CD4-positive, alpha-beta T cell treated with Interferon alpha-2 for 1 hour (primary cell): ENCODE measurements around the gene MPHOSPH9.
"Not testable (repeated sequence)": the region's sequence is repeated elsewhere in the genome, so short reads cannot be mapped to it uniquely, and the experiment has no call there.

Experiments used
- DNase-seq, 2 donors: peaks; one replicate each; pipeline ENCODE4 v3.0.0-alpha.2; 2020 to 2022

The MPHOSPH9 gene

DNA sequence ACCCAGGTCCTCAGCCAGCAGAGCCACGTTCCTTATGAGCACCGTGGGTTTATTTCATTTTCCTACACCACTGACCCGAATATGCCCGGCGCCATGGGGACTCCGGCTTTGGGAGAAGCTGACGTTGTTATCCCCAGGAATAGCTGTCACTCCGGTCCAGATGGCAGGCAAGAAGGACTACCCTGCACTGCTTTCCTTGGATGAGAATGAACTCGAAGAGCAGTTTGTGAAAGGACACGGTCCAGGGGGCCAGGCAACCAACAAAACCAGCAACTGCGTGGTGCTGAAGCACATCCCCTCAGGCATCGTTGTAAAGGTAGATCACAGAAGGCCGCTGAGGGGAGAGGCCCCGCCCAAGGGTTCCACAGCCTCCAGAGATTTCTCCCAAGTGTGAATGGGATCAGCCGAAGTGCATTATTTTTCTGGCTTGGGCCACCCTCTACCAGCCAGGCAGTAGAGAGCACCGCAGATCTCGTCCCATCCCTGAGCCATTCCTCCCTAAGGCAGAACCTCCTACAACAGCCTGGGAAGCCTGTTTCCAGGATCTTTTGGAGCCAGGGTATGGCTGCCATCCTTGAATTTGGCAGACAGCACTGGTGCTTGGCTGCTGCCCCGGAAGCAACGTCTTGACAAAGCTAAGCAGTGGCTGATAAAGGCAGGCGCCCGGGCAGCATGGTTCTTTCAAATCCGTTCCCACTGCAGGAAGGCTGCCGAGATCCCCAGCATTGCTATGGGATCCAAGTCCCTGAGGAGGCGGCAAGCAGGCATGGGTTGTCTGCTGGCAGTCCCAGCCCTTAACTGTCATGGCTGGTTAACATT lies 20.9 kb upstream of the MPHOSPH9 start:
- DNase-seq, result no peak

- not testable (repeated sequence) for DNase-seq
Measured at GRCh38 chr12:123252365-123252764, 19.4 kb upstream of the MPHOSPH9 start.

- DNase-seq, result no peak
Measured at GRCh38 chr12:123251403-123252076, 18.6 kb upstream of the MPHOSPH9 start.

DNA sequence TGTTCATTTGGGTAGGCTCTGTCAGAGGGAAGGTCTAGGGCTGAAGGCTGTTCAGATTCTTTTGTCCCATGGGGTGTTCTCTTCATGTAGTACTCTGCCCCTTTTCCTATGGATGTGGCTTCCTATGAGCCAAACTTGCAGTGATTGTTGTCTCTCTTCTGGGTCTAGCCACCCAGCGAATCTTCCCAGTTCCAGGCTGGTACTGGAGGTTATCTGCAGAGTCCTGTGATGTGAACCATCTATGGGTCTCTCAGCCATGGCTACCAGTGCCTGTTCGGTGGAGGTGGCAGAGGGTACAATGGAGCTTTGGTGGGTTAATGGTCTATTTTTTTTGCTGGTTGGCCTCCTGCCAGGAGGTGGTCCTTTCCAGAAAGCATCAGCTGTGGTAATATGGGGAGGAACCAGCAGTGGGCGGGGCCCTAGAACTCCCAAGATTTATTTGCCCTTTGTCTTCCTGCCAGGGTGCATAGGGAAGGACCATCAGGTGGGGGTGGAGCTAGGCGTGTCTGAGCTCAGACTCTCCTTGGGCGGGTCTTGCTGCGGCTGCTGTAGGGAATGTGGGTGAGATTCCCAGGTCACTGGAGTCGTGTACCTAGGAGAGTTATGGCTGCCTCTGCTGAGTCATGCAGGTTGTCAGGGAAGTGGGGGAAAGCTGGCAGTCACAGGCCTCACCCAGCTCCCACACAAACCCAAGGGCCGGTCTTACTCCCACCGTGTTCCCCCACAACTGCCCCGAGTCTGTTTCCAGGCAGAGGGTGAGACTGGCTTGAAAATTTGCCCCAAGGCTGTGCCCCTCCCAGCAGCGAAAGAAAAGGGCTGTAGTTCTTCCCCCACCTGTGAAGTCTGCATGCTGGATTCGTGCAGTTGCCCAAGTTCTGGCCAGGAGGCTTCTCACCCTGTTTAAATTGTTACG lies 17.8 kb upstream of the MPHOSPH9 start:
- DNase-seq, result no peak

DNA sequence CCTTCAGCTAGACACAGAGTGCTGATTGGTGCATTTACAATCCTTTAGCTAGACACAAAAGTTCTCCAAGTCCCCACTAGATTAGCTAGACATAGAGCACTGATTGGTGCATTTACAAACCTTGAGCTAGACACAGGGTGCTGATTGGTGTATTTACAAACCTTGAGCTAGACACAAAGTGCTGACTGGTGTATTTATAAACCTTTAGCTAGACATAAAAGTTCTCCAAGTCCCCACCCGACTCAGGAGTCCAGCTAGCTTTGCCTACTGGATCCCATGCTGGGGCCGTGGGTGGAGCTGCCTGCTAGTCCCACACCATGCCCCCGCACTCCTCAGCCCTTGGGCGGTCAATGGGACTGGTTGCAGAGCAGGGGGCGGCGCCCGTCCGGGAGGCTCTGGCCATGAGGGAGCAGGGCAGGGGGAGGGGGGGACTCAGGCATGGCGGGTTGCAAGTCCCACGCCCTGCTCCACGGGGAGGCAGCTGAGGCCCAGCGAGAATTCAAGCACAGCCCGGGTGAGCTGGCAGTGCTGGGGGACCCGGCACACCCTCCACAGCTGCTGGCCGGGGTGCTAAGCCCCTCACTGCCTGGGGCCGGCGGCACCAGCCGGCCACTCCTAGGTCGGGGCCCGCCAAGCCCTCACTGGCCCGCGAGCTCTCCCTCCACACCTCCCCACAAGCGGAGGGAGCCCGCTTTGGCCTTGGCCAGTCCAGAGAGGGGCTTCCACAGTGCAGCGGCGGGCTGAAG lies 16.2 kb upstream of the MPHOSPH9 start:
- not testable (repeated sequence) for DNase-seq

- DNase-seq, result not testable (repeated sequence)
Measured at GRCh38 chr12:123248129-123248528, 15.2 kb upstream of the MPHOSPH9 start.

DNA sequence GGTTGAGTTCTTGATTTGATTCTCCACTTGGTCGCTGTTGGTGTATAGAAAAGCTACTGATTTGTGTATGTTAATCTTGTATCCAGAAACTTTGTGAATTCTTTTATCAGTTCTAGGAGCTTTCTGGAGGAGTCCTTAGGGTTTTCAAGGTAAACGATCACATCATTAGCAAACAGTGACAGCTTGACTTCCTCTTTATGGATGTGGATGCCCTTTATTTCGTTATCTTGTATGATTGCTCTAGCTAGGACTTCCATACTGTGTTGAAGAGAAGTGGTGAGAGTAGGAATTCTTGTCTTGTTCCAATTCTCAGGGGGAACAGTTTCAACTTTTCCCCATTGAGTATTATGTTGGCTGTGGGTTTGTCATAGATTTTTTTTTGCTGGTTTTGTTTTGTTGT lies 12.7 kb upstream of the MPHOSPH9 start:
- no peak for DNase-seq

DNA sequence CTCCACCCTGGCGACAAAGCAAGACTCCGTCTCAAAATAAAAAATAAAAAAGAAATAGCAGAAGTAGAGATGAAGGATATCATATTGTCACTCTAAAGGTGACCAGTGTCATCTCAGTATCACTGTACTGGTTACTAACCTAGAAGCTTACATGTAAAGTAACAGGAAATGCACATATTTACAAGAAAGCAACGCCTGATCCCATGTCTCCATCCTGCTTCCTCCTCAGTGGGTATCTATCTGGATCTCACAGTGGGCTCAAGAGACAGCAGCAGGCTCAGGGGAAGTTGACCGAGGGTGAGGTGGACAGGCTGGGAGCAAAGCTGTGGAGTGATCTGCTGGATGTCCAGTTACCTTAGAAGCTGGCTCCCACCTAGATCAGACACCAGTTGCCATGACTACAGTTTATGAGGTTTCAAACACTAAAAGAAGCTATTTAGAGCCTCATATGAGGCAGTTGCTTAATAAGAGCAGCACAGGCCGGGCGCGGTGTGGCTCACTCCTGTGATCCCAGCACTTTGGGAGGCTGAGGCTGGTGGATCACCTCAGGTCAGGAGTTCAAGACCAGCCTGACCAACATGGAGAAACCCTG lies 10.8 kb upstream of the MPHOSPH9 start:
- no peak for DNase-seq

GRCh38 chr12:123242116-123242904 lies 9.4 kb upstream of the MPHOSPH9 start:
- no peak for DNase-seq

- no peak for DNase-seq
Measured at GRCh38 chr12:123238961-123239360, 6.0 kb upstream of the MPHOSPH9 start.

GRCh38 chr12:123238330-123238682 lies 5.4 kb upstream of the MPHOSPH9 start:
- DNase-seq, result no peak

- peak; percentile 67 to 79 for DNase-seq
Measured at GRCh38 chr12:123237646-123238329, 4.8 kb upstream of the MPHOSPH9 start.

DNA sequence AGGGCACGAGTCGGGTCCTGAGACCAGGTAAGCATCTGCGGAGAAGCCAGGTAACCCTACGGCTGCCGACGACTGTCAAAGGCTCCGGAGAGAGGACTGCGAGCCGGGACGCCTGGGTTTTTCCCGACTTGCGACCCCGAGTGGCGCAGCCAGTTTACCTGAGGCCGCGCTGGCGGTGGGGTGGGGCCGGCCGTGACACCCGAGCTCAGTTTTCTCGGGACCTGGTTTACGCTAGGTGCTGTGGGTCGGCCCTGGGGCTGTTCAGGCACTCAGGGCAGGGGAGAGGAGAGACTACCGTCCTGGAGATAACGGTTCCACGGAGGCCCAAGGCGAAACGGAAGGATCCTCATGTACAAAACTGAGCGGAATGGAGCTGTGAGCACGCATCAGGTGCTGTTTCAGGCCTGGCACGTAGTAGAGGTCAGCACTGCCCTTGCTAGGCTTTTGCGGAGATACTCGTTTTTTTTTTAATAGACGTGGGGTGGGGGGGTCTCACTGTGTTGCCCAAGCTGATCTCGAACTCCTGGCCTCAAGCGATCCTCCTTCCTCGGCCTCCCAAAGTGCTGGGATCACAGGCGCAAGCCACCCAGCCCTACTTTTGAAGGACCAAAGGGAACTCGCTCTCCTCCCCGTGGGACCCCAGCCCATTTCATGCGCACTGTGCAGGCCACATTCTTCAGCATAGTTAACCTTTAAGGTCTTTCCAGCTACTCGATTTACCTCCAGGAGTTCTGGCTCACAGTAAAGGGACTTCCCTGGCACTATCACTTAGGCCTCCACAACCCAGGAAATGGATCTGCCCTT lies 766 bp upstream of the MPHOSPH9 start:
- no peak for DNase-seq

GRCh38 chr12:123232472-123232806 lies 502 bp downstream of the MPHOSPH9 start:
- no peak for DNase-seq

GRCh38 chr12:123231931-123232330 lies 1.0 kb downstream of the MPHOSPH9 start:
- DNase-seq, result no peak

DNA sequence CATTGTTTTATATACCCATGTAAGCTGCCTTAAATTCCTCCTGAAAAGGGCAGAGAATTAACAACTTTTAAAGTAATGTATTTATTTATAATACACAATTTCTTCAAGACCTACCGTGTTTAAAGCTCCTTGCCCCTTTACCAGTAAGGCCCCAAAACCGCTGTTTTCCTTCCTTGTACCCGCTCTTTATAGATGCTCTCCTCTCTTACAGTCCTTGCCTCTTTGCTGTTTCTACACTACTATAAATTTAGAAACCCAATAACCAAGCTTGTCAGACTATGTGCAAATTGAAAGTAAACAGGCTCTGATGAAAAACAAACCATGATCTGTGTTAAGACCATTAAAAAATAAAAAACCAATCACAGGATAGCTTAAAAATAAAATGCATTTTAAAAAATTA lies 3.9 kb downstream of the MPHOSPH9 start:
- no peak for DNase-seq

GRCh38 chr12:123227581-123228258 lies 5.2 kb downstream of the MPHOSPH9 start:
- no peak for DNase-seq

DNA sequence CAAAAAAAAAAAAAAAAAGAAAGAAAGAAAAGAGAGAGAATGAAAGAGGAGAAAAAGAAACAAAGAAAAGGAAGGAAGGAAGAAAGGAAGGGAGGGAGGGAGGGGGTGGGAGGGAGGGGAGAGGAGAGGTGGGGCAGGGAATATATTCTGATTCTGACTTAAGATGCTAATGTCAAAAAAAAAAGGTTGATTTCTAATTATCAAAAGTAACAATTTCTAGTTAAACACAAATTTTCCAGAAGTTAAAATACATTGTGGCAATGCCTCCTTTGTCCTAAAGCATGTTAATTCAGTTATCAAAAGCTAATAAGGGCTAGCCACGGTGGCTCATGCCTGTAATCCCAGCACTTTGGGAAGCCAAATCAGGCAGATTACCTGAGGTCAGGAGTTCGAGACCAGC lies 7.5 kb downstream of the MPHOSPH9 start:
- no peak for DNase-seq

- DNase-seq, result peak; percentile 34 to 64
Measured at GRCh38 chr12:123223241-123223668, 9.7 kb downstream of the MPHOSPH9 start.
